GM19099 (cell line): ENCODE results near the gene PMF1.

ENCODE experiments used
- POLR2A ChIP-seq: IDR thresholded peaks from 3 replicates; pipeline ENCODE4 v1.6.1; 2011; ENCODE audit warnings: low read depth; ENCODE audit not compliant: insufficient read length; ENCODE audit errors: extremely low read depth

Gene PMF1

DNA sequence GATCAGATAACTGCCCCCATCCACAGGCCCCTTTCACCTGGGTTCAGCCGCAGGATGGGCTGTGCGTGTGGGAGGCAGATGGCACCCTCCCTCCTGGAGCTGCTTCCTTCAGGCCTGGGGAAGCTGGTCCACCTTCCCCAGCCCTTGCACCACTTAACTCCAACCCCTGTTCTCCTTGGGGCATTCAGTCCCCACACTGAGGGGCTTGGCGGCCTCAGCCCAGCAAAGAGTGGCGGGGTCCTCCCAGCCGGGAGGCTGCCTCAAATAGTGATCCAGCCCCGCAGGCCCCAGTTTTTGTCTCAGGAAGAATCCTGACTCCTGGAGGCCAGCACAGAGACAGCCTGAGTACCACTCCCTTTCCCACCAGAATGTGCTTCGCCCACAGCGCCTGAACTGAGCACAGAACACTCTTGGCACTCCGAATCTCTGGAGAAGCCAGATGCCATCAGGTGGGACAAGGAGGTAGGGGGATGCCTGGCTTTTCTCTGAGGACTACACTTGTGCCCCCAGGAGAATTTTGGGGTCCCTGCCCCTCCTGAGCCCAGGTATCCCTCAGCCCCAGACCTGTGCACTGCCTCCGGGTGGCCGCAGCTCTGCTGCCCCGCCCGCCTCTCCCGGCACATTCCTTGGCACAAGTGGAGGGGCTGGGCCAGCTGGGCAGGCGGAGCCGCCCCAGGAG lies 34.1 kb downstream of the PMF1 start:
- no peak for TF ChIP-seq POLR2A

GRCh38 chr1:156247460-156248322 lies 34.9 kb downstream of the PMF1 start, which contains the start of gene PAQR6:
PAQR6 (minus strand) TSS chr1:156248056; CDS start chr1:156246731, 1,325 bp downstream.
- no peak for TF ChIP-seq POLR2A

DNA sequence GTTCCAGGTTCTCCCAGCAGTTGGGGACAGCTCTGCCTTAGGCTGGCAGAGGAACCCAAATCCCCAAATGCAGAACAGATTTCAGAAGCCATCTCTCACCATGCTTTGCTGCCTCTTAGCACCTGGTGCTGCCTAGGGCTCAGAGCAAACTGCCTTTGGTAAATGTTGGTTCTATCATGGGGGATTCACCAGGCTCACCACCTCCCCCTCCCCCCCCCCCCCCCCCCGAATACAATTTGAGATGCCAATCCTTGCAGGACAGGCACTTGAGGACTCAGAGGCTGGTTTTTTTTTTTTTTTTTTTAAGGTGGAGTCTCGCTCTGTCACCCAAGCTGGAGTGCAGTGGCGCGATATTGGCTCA lies 35.5 kb downstream of the PMF1 start:
- no peak for TF ChIP-seq POLR2A

DNA sequence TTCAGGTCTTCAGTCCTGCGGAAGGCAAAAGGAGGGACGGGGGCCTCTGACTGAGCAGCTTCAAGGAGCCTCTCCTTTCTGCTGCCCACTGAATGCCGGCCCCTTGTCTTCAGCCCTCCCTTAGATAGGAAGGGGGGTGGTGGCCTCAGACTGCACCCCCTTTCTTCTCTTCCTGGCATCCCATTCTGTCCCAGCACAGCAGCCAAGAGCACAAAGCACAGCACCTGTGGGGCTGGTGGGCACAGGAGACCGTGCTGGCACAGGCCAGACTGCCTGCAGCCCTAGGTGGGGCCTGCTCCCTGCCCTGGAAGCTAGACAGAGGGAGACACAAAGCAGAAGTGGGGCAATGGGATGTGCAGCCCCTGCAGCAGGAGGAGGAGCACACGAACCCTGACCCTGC lies 36.8 kb downstream of the PMF1 start:
- TF ChIP-seq POLR2A: no peak

DNA sequence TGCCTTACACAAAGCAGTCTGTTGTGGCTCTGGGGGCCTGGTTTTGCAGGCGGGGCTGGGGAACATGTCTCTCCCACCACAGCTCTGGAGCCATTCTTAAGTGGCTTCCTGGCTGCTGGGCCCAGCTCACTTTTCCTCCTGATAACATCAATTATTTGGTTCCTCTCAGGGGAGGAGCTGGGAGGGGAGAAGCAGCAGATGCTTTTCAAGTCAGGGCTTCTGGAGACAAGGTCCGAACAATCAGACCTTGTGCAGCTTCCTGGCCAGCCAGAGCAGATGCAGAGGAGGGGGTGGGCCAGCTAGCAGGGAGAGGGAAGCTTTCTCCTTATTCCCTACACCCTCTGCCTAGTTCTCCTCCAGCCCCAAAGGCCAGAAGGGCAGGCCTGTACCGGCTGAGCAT lies 38.7 kb downstream of the PMF1 start:
- no peak for TF ChIP-seq POLR2A

DNA sequence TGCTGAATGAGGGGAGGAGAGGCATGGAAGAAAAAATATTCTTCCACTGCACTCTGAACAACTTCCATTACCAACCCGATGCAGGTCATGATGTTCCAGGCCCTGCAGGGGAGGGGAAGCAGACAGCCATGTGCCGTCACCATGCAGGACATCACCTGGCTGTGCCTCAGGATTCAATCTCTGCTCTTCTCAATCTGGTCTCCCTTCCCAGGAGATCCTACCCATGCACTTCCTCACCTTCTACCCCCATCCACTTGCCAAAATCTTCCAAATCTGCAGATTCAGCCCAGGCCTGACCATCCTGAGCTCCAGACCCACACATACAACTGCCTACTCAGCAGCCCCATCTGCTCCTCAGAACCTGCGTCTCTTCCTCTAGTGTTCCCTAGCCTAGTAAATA lies 40.8 kb downstream of the PMF1 start:
- TF ChIP-seq POLR2A: no peak

GRCh38 chr1:156257711-156258110 lies 44.9 kb downstream of the PMF1 start:
- no peak for TF ChIP-seq POLR2A

GRCh38 chr1:156258859-156259258 lies 46.1 kb downstream of the PMF1 start:
- no peak for TF ChIP-seq POLR2A

DNA sequence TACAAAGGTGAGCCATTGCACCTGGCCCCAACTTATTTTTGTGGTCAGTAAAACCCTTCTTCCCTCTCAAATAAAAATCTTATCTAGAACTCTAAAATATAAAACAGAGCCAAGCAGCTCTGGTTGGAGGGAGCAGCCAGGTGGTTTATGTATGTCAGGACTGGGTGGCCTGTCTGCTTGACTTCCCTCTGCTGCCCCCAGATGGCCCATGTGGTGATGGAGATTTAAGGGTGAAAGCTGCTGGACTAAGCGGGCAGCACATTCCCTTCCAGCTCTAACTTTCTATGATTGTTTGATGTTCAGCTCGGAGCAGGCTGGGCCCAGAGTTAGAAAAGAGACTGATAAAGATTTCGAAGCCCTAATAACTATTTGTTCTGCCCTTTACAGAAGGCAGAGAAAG lies 47.0 kb downstream of the PMF1 start:
- TF ChIP-seq POLR2A: no peak

DNA sequence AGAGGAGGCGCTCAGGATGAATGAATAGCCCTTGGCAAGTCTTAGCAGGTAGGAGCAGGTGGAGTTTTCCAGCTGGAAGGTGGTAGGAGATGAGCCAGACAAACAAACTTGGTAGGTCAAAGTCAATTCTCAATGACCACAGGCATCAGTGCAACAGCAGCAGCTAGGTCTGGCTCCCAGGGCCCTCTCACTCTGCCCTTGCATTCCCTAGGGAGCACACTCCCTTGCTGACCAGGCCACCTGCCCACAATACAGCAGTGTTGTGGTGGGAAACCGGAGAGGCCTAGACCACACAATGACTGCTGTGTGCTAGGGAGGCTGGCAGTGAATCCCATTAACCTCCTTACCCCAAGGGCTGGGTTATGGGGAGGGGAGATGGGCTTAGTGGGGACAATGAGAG lies 48.1 kb downstream of the PMF1 start:
- TF ChIP-seq POLR2A: no peak

GRCh38 chr1:156262461-156263287 lies 49.9 kb downstream of the PMF1 start:
- no peak for TF ChIP-seq POLR2A

- no peak for TF ChIP-seq POLR2A
These were observed 50.5 kb downstream of the PMF1 start for GRCh38 chr1:156263288-156263655.

GRCh38 chr1:156266051-156266450 lies 53.2 kb downstream of the PMF1 start:
- TF ChIP-seq POLR2A: no peak

DNA sequence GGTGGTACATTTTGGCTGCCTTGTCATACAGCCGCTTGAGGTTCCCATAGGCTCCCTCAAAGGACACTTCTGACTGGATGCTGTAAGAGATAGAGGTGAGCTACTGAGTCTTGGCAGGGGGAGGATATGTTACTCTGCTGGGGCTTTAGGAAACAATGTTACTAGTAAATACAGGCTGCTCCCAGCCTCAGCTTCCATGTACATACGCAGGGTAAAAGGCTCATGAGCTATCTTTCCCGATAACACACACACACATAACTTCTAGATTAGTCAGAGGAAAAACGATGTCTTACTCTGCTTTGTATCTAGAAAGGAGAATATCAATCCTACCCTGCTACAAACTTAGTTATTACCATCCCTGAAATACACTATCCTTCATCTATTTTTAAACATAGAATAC lies 55.5 kb downstream of the PMF1 start:
- TF ChIP-seq POLR2A: no peak

GRCh38 chr1:156270314-156270713 lies 57.5 kb downstream of the PMF1 start:
- TF ChIP-seq POLR2A: no peak
